IPS-NIHi7 (cell line): ENCODE measurements around the gene MSH5.
"Not testable (repeated sequence)": the region's sequence is repeated elsewhere in the genome, so short reads cannot be mapped to it uniquely, and the experiment has no call there.

Experiments
- DNase-seq: peaks from one replicate; pipeline ENCODE4 v3.0.0; 2012; ENCODE audit warnings: mixed read lengths; ENCODE audit errors: extremely low spot score

The MSH5 gene

GRCh38 chr6:31739639-31740396 lies at the start of gene MSH5:
MSH5 (plus strand) TSS chr6:31740005; CDS start chr6:31740467, 462 bp downstream.
- peak; percentile 96 for DNase-seq

- peak; percentile 46 for DNase-seq
Measured at GRCh38 chr6:31690231-31691077, 49.4 kb upstream of the MSH5 start.

- no peak for DNase-seq
Measured at GRCh38 chr6:31691078-31691463, 48.7 kb upstream of the MSH5 start.

GRCh38 chr6:31691564-31692108 lies 48.2 kb upstream of the MSH5 start:
- no peak for DNase-seq

GRCh38 chr6:31692353-31692752 lies 47.5 kb upstream of the MSH5 start:
- no peak for DNase-seq

GRCh38 chr6:31692886-31693285 lies 46.9 kb upstream of the MSH5 start:
- DNase-seq: no peak

- no peak for DNase-seq
Measured at GRCh38 chr6:31693535-31693934, 46.3 kb upstream of the MSH5 start.

- no peak for DNase-seq
Measured at GRCh38 chr6:31697555-31697954, 42.2 kb upstream of the MSH5 start.

GRCh38 chr6:31700740-31701401 lies 38.9 kb upstream of the MSH5 start:
- DNase-seq: no peak

- no peak for DNase-seq
Measured at GRCh38 chr6:31701666-31702404, 38.0 kb upstream of the MSH5 start.

GRCh38 chr6:31702405-31702818 lies 37.4 kb upstream of the MSH5 start:
- DNase-seq: peak; percentile 54

GRCh38 chr6:31702819-31703716 lies 36.7 kb upstream of the MSH5 start, which contains the start of gene ABHD16A:
ABHD16A (minus strand) TSS chr6:31703324; CDS start chr6:31703281, 43 bp downstream.
- peak; percentile 99 for DNase-seq

GRCh38 chr6:31705931-31706330 lies 33.9 kb upstream of the MSH5 start:
- DNase-seq: no peak

GRCh38 chr6:31706599-31706998 lies 33.2 kb upstream of the MSH5 start, which contains the start of gene LY6G6F:
LY6G6F (plus strand) TSS chr6:31706866; CDS start chr6:31706907, 41 bp downstream.
- DNase-seq: no peak

- DNase-seq: no peak
Measured at GRCh38 chr6:31707701-31708100, 32.1 kb upstream of the MSH5 start.

- no peak for DNase-seq
Measured at GRCh38 chr6:31708224-31708623, 31.6 kb upstream of the MSH5 start.

GRCh38 chr6:31709157-31709556 lies 30.6 kb upstream of the MSH5 start:
- DNase-seq: not testable (repeated sequence)

- no peak for DNase-seq
Measured at GRCh38 chr6:31710523-31711219, 29.1 kb upstream of the MSH5 start.

GRCh38 chr6:31711233-31711632 lies 28.6 kb upstream of the MSH5 start:
- no peak for DNase-seq
